Stimulated activated naive CD8-positive, alpha-beta T cell treated with anti-CD3 and anti-CD28 coated beads, Interleukin-15, Interleukin-2, amounts not matched to agents 100 U/mL and 50 U/mL, for 24 hours (primary cell): ENCODE measurements around the gene IRF8.
A peak's percentile ranks its signal among the peaks of the same experiment; 100 is the strongest.

Experiments
- ATAC-seq: fragments of 150-1000 bp; cut with Tn5 transposase; one replicate; pipeline ENCODE4 v1.10.0; 2021
- DNase-seq: peaks from one replicate; pipeline ENCODE4 v3.0.0; 2021

The IRF8 gene

DNA sequence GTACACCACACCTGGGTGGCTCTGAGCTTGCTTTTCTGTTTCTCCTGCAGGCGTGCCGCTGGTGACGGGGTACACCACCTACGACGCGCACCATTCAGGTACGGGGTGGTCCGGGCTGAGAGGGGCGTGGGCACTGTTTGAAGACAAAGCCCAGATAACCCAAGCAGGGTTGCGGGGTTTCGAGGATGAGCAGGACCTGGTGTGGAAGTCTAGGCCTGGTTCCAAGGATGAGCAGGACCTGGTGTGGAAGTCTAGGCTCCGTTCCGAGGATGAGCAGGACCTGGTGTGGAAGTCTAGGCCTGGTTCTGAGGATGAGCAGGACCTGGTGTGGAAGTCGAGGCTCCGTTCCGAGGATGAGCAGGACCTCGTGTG is 15.4 kb downstream of the IRF8 start:
- DNase-seq: no peak
- no peak for ATAC-seq

DNA sequence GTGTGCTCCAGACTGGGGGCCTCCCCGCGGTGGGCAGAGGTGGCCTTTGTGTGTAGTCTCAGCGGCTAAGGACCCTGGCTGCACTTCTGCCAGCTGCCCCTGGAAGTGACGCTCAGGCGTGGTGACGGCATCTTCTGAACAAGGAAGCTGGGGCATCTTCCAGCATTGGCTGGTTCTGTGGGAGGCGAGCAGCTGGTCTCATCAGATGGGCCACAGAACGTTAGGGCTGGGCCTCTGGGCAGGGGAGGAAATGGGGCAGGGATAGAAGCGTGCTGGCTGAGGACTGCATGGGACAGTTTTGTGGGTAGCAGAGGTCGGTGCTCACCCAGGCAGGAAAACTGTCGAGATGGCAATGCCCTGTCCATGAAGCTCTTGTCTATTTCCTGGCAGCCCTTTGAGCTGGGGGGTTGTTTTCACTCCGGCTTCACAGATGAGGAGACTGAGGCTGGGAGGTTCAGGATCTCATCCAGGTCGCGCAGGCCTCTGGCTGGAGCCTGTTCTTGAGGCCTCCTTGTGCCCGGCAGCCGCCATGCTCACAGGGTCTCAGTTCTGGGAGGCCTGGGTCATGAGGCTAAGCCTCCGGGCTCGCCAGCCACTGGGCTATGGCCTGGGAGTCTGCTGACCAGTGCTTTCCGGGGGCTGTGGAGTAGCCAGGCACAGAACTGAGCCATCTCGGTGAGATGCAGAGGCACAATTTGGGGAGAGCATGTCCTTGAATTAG is 16.3 kb downstream of the IRF8 start:
- DNase-seq (no peak), ATAC-seq (no peak)

GRCh38 chr16:85916141-85916890 is 17.4 kb downstream of the IRF8 start:
- DNase-seq (no peak), ATAC-seq (no peak)

DNA sequence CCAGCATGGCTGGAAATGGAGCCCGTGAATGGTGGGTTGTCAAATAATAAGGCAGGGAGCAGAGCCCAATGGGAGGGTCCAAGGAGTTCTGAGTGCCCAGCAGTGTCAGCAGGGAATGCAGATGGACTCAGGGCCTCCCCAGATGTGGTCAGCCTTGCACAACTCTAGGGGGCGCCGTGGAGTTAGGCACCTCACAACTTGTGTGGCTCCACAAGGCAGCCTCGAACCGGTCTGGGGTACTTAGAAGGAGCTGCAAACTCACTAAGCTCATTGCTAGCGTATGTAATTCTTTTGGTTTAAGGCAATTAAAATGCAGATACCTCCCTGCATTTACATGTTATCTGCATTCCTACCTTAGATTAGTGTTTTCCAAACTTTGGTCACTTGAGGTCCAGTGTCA is 18.1 kb downstream of the IRF8 start:
- ATAC-seq: no peak
- DNase-seq: peak; percentile 51

GRCh38 chr16:85917959-85918358 is 19.0 kb downstream of the IRF8 start:
- ATAC-seq (peak; percentile 10), DNase-seq (no peak)

GRCh38 chr16:85918436-85918835 is 19.5 kb downstream of the IRF8 start:
- DNase-seq (no peak), ATAC-seq (no peak)

- DNase-seq (no peak), ATAC-seq (no peak)
These were observed 20.6 kb downstream of the IRF8 start for GRCh38 chr16:85919271-85920267.

- ATAC-seq: no peak
- DNase-seq: no peak
These were observed 22.1 kb downstream of the IRF8 start for GRCh38 chr16:85921026-85921425.

GRCh38 chr16:85923153-85924021 is 24.4 kb downstream of the IRF8 start:
- DNase-seq: no peak
- peak; percentile 3 for ATAC-seq

DNA sequence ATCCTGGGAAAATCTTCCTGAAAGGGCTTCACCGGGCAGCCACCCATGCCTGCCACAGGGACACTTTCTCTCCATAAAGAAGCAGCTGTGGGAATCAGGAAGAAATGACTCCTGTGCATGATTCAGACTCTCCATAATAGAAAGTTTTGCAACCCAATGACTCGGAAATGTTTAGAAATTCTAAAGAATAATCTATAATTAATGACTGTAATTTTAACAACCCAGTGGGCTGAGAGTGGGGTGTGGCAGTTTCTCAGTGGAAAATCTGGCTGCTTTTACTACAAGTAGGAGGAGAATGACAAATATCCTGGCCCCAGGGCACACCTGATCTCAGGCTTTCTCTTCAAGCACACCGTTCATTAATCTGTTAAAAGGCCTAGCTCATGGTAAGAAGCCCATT is 25.7 kb downstream of the IRF8 start:
- DNase-seq: no peak
- peak; percentile 70 for ATAC-seq

DNA sequence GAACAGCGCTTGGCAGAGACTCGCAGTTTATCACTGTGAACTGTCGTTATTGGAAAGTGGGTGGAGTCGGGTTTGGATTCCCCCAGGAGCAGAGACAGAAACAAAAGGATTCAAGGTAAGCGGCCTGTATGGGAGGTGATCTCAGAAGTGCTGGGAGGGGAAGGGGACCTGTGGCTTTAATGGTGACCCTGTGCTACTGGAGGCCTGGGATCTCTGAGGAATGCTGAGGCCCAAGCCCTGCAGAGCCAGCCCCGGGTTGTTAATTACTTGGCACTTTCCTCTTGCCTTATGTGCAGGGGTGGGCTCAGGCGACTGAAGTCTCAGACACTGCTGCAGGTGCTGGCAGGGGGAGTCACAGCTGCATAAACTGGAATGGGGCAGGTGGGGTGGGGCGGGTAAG is 27.4 kb downstream of the IRF8 start:
- DNase-seq: no peak
- ATAC-seq: no peak

- ATAC-seq: no peak
- no peak for DNase-seq
These were observed 28.4 kb downstream of the IRF8 start for GRCh38 chr16:85927371-85927770.

DNA sequence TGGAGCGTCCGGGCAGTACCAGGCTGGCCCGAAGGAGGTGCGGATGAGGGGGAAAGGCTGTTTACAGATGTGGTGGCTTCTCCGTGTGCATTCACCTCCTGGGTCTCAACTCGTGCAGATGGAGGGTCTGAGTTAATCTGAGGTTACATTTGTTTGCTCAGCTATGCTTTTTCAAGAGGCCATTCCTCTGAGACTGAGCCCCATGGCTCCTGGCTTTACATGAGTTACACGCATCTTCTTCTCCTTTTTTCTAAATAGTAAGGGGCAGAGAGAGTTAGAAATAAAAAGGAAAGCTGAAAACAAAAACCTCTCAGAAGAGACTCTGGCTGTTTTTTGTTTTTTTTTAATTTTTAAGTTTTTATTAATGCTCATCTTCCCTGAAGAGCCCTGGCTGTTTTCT is 29.0 kb downstream of the IRF8 start:
- no peak for ATAC-seq
- DNase-seq: no peak

GRCh38 chr16:85928401-85928820 is 29.4 kb downstream of the IRF8 start:
- ATAC-seq (no peak), DNase-seq (no peak)

DNA sequence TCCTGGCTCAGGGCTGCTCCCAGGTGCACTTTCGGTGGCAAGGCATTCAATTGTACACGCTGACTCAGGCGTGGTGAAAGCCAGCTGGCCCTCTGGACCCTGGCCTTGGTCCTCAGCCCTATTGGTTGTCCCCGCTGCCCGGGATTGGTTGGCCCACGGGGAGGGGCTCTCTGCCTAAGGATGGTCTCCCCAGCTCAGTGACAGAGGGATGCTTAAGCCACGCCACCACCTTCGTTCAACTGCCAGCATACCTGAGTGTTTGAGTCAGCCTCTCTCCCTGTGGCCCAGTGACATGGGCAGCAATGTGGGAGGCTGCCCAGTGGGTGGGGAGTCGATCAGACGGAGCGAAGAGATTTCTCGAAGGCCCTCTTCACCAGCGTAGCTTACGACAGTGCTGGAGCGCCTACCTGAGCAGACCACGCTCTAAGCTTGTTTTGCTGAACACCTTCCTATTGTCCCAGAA is 30.3 kb downstream of the IRF8 start:
- ATAC-seq (no peak), DNase-seq (no peak)

GRCh38 chr16:85930301-85930700 is 31.3 kb downstream of the IRF8 start:
- no peak for ATAC-seq
- no peak for DNase-seq

DNA sequence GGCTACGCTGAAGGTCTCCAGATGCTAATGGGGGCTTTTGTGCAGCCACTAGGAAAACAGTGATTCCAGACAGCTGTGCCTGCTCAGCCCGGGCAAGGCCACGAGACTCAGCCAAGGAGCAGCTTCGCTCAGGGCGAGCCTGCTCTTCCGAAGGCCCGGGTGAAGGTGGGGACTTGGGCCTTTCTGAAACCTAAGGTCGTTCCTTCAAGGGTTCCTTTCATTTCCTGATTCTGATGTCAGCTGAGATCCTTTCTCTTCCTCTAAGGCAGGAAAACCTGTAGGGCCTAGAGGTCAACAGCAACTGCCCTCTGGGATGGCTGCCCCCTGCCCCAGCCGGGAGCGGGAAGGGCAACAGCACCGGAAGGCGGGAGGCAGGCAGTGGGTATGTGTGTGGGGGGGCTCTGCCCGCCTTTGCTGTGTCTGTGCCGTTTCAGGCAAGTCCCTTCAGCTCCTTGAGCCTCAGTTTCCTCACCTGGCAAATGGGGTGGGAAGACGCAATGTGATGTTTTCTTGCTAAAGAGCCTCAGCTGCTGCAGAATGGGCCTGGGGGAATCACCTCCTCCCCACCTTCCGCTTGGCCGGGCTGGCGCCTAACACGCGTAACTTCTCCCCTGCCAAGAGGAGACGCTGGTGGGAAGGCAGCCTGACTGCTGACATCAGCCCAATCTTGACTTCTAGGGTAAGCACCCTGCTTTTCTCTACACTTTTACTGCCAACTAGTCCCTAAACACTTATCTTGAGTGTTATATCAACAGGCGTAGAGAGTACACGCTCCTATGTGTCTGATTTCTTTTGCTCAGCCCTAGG is 32.8 kb downstream of the IRF8 start:
- no peak for DNase-seq
- ATAC-seq: no peak

DNA sequence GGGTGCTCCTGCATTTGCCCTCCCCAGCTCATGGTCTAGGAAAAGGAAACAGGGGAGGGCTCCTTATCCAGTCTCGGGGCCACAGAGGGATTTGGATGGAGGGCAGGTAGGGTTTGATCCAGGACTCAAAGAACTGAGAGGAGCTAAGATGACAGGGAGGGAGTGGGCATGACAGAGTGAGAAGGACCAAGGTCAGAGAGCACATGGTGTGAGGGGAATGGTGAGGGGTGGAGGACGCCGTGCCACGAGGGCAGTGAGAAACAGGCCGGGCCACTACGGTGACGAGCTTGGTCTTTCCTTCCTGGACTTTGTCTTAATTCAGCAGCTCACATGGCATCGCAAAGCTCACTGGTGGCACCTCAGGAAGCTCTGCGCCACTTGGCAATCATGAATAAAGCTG is 35.2 kb downstream of the IRF8 start:
- DNase-seq (no peak), ATAC-seq (no peak)

- ATAC-seq (no peak), DNase-seq (no peak)
These were observed 36.5 kb downstream of the IRF8 start for GRCh38 chr16:85935391-85935973.
